ENCODE measurements around the gene TINAG.

The TINAG gene, protein sequence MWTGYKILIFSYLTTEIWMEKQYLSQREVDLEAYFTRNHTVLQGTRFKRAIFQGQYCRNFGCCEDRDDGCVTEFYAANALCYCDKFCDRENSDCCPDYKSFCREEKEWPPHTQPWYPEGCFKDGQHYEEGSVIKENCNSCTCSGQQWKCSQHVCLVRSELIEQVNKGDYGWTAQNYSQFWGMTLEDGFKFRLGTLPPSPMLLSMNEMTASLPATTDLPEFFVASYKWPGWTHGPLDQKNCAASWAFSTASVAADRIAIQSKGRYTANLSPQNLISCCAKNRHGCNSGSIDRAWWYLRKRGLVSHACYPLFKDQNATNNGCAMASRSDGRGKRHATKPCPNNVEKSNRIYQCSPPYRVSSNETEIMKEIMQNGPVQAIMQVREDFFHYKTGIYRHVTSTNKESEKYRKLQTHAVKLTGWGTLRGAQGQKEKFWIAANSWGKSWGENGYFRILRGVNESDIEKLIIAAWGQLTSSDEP

DNA sequence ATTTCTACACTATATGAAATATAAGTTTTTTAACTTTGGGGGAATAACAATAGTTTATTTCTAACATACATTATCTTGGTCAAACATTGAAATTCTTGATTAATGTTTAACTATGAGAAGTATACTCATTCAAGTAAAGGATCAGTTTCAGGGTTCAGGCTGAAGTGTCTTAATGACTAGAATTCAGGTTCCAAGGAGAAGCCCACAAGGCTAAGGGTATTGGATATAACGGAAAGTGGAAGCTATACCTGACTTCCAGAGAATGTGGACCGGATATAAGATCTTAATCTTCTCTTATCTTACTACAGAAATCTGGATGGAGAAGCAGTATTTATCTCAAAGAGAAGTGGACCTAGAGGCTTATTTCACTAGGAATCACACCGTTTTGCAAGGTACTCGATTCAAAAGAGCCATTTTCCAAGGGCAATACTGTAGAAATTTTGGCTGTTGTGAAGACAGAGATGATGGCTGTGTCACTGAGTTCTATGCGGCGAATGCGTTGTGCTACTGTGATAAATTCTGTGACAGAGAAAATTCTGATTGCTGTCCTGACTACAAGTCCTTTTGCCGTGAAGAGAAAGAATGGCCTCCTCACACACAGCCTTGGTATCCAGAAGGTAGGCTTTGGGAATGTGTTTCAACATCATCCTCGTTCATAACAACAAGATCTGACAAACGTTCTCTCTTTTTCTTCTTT lies at the start of gene TINAG:
TINAG (plus strand) TSS at position 153 of the 697 bp plus-strand sequence; CDS start at position 263, 110 bp downstream.
- ChIA-PET POLR2A (no interaction called here), CTCF (no interaction called here)

DNA sequence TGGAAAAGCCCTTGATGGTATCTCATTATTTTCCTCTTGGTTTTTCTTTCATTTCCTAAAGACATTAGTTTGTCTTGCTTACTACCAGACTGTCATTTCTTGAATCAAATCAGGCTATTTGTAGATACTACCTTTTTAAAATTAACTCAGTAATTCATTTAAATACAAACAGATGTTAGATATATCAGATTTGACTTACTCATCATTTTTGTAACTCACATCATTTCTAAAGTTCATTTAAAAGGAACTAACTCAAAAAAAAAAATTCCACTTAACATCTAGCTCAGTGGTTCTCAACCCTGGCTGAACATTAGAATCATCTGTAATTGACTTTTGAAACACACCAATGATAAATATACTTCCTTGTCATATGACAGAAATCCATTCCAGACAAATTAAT lies 48.2 kb upstream of the TINAG start:
- ChIA-PET POLR2A (no interaction called here), CTCF (no interaction called here)
- TF ChIP-seq HDGF (IDR thresholded peaks at IDR 0.05; ENCODE audit: borderline replicate concordance), result no peak
- TF ChIP-seq ARNT (IDR thresholded peaks at IDR 0.05), result no peak
- no peak for TF ChIP-seq CTBP1 (IDR thresholded peaks at IDR 0.05; ENCODE audit: borderline replicate concordance)
- no peak for TF ChIP-seq BHLHE40 (IDR thresholded peaks at IDR 0.05; ENCODE audit: borderline replicate concordance)
- no peak for TF ChIP-seq ZNF384 (IDR thresholded peaks at IDR 0.05)
- TF ChIP-seq FOXM1 (IDR thresholded peaks at IDR 0.05; ENCODE audit: borderline replicate concordance), result no peak
- TF ChIP-seq FOXA1 (IDR thresholded peaks at IDR 0.05), result no peak
- TF ChIP-seq TARDBP (IDR thresholded peaks at IDR 0.05), result no peak
- no peak for TF ChIP-seq SUZ12 (IDR thresholded peaks at IDR 0.05)
- no peak for TF ChIP-seq ELF4 (IDR thresholded peaks at IDR 0.05)
- TF ChIP-seq L3MBTL2 (conservative IDR thresholded peaks at IDR 0.05), result no peak
- TF ChIP-seq SP1 (IDR thresholded peaks at IDR 0.05), result no peak
- no peak for TF ChIP-seq FOXK2 (IDR thresholded peaks at IDR 0.05)
- TF ChIP-seq NFRKB (IDR thresholded peaks at IDR 0.05), result no peak
- TF ChIP-seq, protein P1, sequence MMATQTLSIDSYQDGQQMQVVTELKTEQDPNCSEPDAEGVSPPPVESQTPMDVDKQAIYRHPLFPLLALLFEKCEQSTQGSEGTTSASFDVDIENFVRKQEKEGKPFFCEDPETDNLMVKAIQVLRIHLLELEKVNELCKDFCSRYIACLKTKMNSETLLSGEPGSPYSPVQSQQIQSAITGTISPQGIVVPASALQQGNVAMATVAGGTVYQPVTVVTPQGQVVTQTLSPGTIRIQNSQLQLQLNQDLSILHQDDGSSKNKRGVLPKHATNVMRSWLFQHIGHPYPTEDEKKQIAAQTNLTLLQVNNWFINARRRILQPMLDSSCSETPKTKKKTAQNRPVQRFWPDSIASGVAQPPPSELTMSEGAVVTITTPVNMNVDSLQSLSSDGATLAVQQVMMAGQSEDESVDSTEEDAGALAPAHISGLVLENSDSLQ (IDR thresholded peaks at IDR 0.05), result no peak
- no peak for TF ChIP-seq LEF1 (IDR thresholded peaks at IDR 0.05; ENCODE audit: borderline replicate concordance)

More for the DNA sequence above, at the start of gene TINAG:
- TF ChIP-seq, protein P1 (IDR thresholded peaks at IDR 0.05), result no peak
- no peak for TF ChIP-seq ARNT (IDR thresholded peaks at IDR 0.05)
- no peak for TF ChIP-seq FOXA1 (IDR thresholded peaks at IDR 0.05)
- no peak for TF ChIP-seq FOXM1 (IDR thresholded peaks at IDR 0.05; ENCODE audit: borderline replicate concordance)
- no peak for TF ChIP-seq NFRKB (IDR thresholded peaks at IDR 0.05)
- no peak for TF ChIP-seq SP1 (IDR thresholded peaks at IDR 0.05)
- TF ChIP-seq BHLHE40 (IDR thresholded peaks at IDR 0.05; ENCODE audit: borderline replicate concordance), result no peak
- no peak for TF ChIP-seq CTBP1 (IDR thresholded peaks at IDR 0.05; ENCODE audit: borderline replicate concordance)
- no peak for TF ChIP-seq ELF4 (IDR thresholded peaks at IDR 0.05)
- no peak for TF ChIP-seq SUZ12 (IDR thresholded peaks at IDR 0.05)
- no peak for TF ChIP-seq LEF1 (IDR thresholded peaks at IDR 0.05; ENCODE audit: borderline replicate concordance)
- TF ChIP-seq ZNF384 (IDR thresholded peaks at IDR 0.05), result no peak
- no peak for TF ChIP-seq HDGF (IDR thresholded peaks at IDR 0.05; ENCODE audit: borderline replicate concordance)
- DNase-seq (ENCODE audit: extremely low spot score), result no peak

DNA sequence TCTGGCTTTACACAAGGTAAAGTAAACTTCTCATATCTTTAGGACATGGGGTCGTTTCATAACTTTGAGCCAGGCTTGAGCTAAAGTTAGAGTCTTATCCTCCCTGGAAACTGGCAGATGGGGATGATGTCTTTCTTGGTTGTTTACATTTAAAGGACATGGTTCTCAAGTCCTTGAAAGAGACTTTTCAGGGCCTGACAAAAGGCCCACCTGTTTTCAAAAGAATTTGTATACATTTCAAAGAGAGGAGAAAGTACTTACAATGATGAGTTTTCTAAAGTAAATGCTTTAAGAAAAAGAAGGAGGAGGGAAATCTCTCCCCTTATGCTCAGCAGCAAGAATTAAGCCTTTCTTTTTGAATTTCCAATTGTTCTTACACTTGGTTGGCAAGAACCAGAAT lies 45.7 kb upstream of the TINAG start:
- no peak for DNase-seq (ENCODE audit: extremely low spot score)
- ChIA-PET CTCF (no interaction called here), POLR2A (no interaction called here)
- no peak for TF ChIP-seq ARNT (IDR thresholded peaks at IDR 0.05)
- TF ChIP-seq FOXM1 (IDR thresholded peaks at IDR 0.05; ENCODE audit: borderline replicate concordance), result no peak
- TF ChIP-seq FOXA1 (IDR thresholded peaks at IDR 0.05), result no peak
- TF ChIP-seq CTBP1 (IDR thresholded peaks at IDR 0.05; ENCODE audit: borderline replicate concordance), result no peak
- no peak for TF ChIP-seq TARDBP (IDR thresholded peaks at IDR 0.05)
- no peak for TF ChIP-seq NFRKB (IDR thresholded peaks at IDR 0.05)
- TF ChIP-seq, protein P1 (IDR thresholded peaks at IDR 0.05), result no peak
- TF ChIP-seq ELF4 (IDR thresholded peaks at IDR 0.05), result no peak
- no peak for TF ChIP-seq ZNF384 (IDR thresholded peaks at IDR 0.05)
- TF ChIP-seq FOXK2 (IDR thresholded peaks at IDR 0.05), result no peak
- no peak for TF ChIP-seq LEF1 (IDR thresholded peaks at IDR 0.05; ENCODE audit: borderline replicate concordance)
- no peak for TF ChIP-seq BHLHE40 (IDR thresholded peaks at IDR 0.05; ENCODE audit: borderline replicate concordance)

More for the DNA sequence above, 48.2 kb upstream of the TINAG start:
- no peak for DNase-seq (ENCODE audit: extremely low spot score)

DNA sequence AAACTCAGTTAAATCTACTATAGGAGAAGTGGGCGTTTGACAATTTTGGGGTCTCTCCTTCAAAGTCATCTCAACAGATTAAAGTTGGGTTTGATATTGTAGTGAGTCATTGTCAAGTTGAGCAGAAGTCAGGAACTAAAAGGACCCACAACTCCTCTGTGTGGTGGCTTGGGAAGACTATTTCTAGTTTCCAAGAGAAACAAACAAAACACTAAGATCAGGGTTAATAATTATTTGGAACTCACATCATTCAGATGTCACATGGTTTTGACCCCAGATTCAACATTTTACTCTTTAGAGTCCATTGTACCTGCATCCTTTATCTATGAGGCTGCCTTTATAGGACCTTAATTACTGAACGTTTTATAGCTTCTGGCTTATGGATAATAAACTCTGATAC lies 45.3 kb upstream of the TINAG start:
- ChIA-PET POLR2A (no interaction called here), CTCF (no interaction called here)
- no peak for DNase-seq (ENCODE audit: extremely low spot score)
- no peak for TF ChIP-seq FOXK2 (IDR thresholded peaks at IDR 0.05)
- no peak for TF ChIP-seq ELF4 (IDR thresholded peaks at IDR 0.05)
- TF ChIP-seq TARDBP (IDR thresholded peaks at IDR 0.05), result no peak

DNA sequence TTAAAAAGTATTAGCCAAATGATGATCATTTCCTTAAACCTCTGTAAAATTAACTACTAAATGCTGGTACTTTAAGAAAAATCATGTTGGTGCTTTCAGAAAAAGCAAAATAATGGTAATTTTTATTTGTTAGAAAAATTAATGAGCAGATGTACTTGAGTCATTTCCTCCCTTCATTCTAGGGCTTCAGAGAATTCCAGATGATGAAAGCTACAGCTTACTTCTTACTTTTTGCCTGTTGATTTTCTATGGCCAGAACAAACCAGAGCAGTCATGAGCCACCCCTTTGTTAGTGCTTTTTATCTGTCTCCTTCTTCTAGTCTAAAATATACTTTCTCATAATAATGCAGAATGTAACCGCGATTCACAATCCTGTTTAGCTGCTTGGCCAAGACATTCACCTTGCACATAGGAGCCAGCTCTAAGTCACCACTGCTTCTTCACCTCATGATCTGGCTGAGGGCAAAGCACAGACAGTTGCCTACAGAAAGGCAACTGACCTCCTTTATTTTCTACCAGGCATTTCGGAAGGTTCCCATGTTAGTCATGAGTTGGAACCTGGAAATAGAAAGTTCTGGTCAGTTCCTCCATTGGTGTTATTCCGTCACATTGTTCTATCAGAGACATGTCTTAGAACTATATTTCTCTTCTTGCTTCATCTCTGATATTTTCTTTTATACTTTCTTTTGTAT lies 43.5 kb upstream of the TINAG start:
- TF ChIP-seq ARNT (IDR thresholded peaks at IDR 0.05) (no peak), TARDBP (IDR thresholded peaks at IDR 0.05) (no peak), FOXM1 (IDR thresholded peaks at IDR 0.05; ENCODE audit: borderline replicate concordance) (no peak), ZNF384 (IDR thresholded peaks at IDR 0.05) (no peak), BHLHE40 (IDR thresholded peaks at IDR 0.05; ENCODE audit: borderline replicate concordance) (no peak), L3MBTL2 (conservative IDR thresholded peaks at IDR 0.05) (no peak), HDGF (IDR thresholded peaks at IDR 0.05; ENCODE audit: borderline replicate concordance) (no peak)
- TF ChIP-seq, protein P1 (IDR thresholded peaks at IDR 0.05), result no peak
- POLR2A ChIA-PET, result no interaction called here
- CTCF ChIA-PET, result interaction anchor here (1.1 kb wide), 1 partner anchor 278 kb away, joined by 3 read pairs; no protein-coding TSS in a partner anchor
- no peak for DNase-seq (ENCODE audit: extremely low spot score)
